ENCODE data around the gene ADAM17. TPM values are rescaled to one million over a fixed set of nuclear protein-coding genes. Genes with fewer than 3 reads are reported as not detected.
"Not testable (repeated sequence)": the region's sequence is repeated elsewhere in the genome, so short reads cannot be mapped to it uniquely, and the experiment has no call there.

The ADAM17 gene
- total and polyA plus RNA-seq, 8 donors, result 4.0 to 46.1 (median 16.8) TPM

- Histone ChIP-seq H3K4me3 (no peak overlapping the region), H3K36me3 (no peaks in the 10 kb centered on the region), H3K9me3 (no peaks in the 10 kb centered on the region), H3K4me1 (peaks cover 38 to 86% (median 63%) of the 10 kb centered on the region in 4 donors), H3K27ac (peak overlapping the region in 4 of 5 donors; percentile 38 to 99 (median 85)), H3K27me3 (no peaks in the 10 kb centered on the region)
- intact Hi-C loops (cut with DNase I; ENCODE audit: low total_unique reads), result no loop called here
- no peak for DNase-seq
- TF ChIP-seq POLR2AphosphoS5 (IDR thresholded peaks at IDR 0.05) (peak in 2 of 3 donors; percentile 26 to 62), EP300 (IDR thresholded peaks at IDR 0.05) (no peak)
- WGBS, 5 donors, result 30 to 45% (median 36%) methylated on average over 2 of the region's 2 CpGs
Observed at GRCh38 chr2:9552219-9553178, 3.1 kb downstream of the ADAM17 start.

DNA sequence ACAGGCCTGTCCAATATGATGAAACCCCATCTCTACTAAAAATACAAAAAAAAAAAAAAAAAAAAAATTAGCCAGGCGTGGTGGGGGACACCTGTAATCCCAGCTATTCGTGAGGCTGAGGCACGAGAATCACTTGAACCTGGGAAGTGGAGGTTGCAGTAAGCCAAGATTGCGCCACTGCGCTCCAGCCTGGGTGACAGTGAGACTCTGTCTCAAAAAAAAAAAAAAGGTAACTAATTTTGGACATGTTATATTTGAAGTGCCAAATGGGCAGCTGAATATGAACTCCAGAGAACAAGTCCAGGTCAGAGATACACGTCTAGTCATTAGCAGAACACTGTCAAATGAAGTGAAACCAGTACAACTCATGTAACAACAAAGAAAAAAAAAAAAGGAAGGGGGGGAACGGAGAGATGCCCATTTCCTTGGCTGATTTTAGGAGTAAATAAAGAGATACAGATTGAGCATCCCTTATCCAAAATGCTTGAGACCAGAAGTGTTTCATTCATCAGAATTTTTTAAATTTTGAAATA is 4.7 kb downstream of the ADAM17 start:
- WGBS, 5 donors, result 77 to 84% (median 82%) methylated on average over 7 of the region's 7 CpGs
- H3K4me3 ChIP-seq; intact Hi-C loops (cut with DNase I; ENCODE audit: low total_unique reads); H3K9me3 ChIP-seq; DNase-seq; H3K27me3 ChIP-seq; H3K36me3 ChIP-seq: not testable (repeated sequence)
- peak overlapping the region in 2 of 5 donors; percentile 97 to 99 for H3K27ac ChIP-seq
- H3K4me1 ChIP-seq, result peaks cover 35 to 84% (median 57%) of the 10 kb centered on the region in 4 donors

GRCh38 chr2:9549420-9549819 is 6.2 kb downstream of the ADAM17 start:
- Histone ChIP-seq H3K36me3 (no peaks in the 10 kb centered on the region), H3K9me3 (no peaks in the 10 kb centered on the region), H3K4me3 (no peak overlapping the region), H3K27ac (peak overlapping the region in 1 of 5 donors; percentile 66), H3K4me1 (peaks cover 29 to 89% (median 51%) of the 10 kb centered on the region in 4 donors), H3K27me3 (no peaks in the 10 kb centered on the region)
- TF ChIP-seq EP300 (IDR thresholded peaks at IDR 0.05), result no peak
- no peak for TF ChIP-seq POLR2A (IDR thresholded peaks at IDR 0.05)
- intact Hi-C loops (cut with DNase I; ENCODE audit: low total_unique reads), result no loop called here
- no peak for DNase-seq
- WGBS, 5 donors, result 83 to 93% (median 92%) methylated on average over 9 of the region's 9 CpGs

GRCh38 chr2:9548506-9548905 is 7.1 kb downstream of the ADAM17 start:
- TF ChIP-seq POLR2A (IDR thresholded peaks at IDR 0.05), result no peak
- Histone ChIP-seq H3K4me3 (no peak overlapping the region), H3K4me1 (peaks cover 20 to 80% (median 42%) of the 10 kb centered on the region in 4 donors), H3K27ac (peak overlapping the region in 1 of 5 donors; percentile 66), H3K36me3 (no peaks in the 10 kb centered on the region), H3K27me3 (no peaks in the 10 kb centered on the region), H3K9me3 (no peaks in the 10 kb centered on the region)
- no peak for DNase-seq
- intact Hi-C loops (cut with DNase I; ENCODE audit: low total_unique reads), result no loop called here
- 67 to 80% (median 77%) methylated on average over 2 of the region's 2 CpGs for WGBS, 5 donors

GRCh38 chr2:9547262-9547991 is 8.2 kb downstream of the ADAM17 start:
- peaks cover 11 to 78% (median 32%) of the 10 kb centered on the region in 4 donors for H3K4me1 ChIP-seq
- no peak for DNase-seq
- no peak for TF ChIP-seq EP300 (IDR thresholded peaks at IDR 0.05)
- TF ChIP-seq POLR2A (IDR thresholded peaks at IDR 0.05), result no peak
- H3K4me3 ChIP-seq, result no peak overlapping the region
- peaks cover 0 to 8% (median 4%) of the 10 kb centered on the region in 4 donors for H3K36me3 ChIP-seq
- no peaks in the 10 kb centered on the region for H3K27me3 ChIP-seq
- 83 to 90% (median 88%) methylated on average over 5 of the region's 5 CpGs for WGBS, 5 donors
- H3K27ac ChIP-seq, result peak overlapping the region in 1 of 5 donors; percentile 66
- H3K9me3 ChIP-seq, result no peaks in the 10 kb centered on the region
- intact Hi-C loops (cut with DNase I; ENCODE audit: low total_unique reads), result no loop called here

- Histone ChIP-seq H3K27ac (no peak overlapping the region), H3K9me3 (no peaks in the 10 kb centered on the region), H3K4me3 (no peak overlapping the region), H3K4me1 (peaks cover 0 to 59% (median 18%) of the 10 kb centered on the region in 4 donors), H3K36me3 (peaks cover 0 to 26% (median 17%) of the 10 kb centered on the region in 4 donors), H3K27me3 (no peaks in the 10 kb centered on the region)
- DNase-seq, result no peak
- intact Hi-C loops (cut with DNase I; ENCODE audit: low total_unique reads), result no loop called here
- no peak for TF ChIP-seq POLR2AphosphoS5 (IDR thresholded peaks at IDR 0.05)
- TF ChIP-seq POLR2A (IDR thresholded peaks at IDR 0.05), result no peak
- TF ChIP-seq EP300 (IDR thresholded peaks at IDR 0.05), result no peak
- TF ChIP-seq, protein P1, sequence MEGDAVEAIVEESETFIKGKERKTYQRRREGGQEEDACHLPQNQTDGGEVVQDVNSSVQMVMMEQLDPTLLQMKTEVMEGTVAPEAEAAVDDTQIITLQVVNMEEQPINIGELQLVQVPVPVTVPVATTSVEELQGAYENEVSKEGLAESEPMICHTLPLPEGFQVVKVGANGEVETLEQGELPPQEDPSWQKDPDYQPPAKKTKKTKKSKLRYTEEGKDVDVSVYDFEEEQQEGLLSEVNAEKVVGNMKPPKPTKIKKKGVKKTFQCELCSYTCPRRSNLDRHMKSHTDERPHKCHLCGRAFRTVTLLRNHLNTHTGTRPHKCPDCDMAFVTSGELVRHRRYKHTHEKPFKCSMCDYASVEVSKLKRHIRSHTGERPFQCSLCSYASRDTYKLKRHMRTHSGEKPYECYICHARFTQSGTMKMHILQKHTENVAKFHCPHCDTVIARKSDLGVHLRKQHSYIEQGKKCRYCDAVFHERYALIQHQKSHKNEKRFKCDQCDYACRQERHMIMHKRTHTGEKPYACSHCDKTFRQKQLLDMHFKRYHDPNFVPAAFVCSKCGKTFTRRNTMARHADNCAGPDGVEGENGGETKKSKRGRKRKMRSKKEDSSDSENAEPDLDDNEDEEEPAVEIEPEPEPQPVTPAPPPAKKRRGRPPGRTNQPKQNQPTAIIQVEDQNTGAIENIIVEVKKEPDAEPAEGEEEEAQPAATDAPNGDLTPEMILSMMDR (IDR thresholded peaks at IDR 0.05), result no peak
- 77 to 93% (median 92%) methylated on average over 5 of the region's 5 CpGs for WGBS, 5 donors
Observed at GRCh38 chr2:9545502-9545901, 10.1 kb downstream of the ADAM17 start.
